Effector CD4-positive, alpha-beta T cell (primary cell): ENCODE results near the gene MIDN.

Experiments used
- DNase-seq: peaks from one replicate; pipeline ENCODE4 v3.0.0-alpha.2; 2020

The MIDN gene

GRCh38 chr19:1220976-1221903 is 27.1 kb upstream of the MIDN start:
- no peak for DNase-seq

- DNase-seq = no peak
These were observed 26.5 kb upstream of the MIDN start for GRCh38 chr19:1221904-1222255.

GRCh38 chr19:1222394-1222793 is 26.0 kb upstream of the MIDN start:
- no peak for DNase-seq

GRCh38 chr19:1223018-1223855 is 25.1 kb upstream of the MIDN start:
- DNase-seq = no peak

- DNase-seq = no peak
These were observed 24.1 kb upstream of the MIDN start for GRCh38 chr19:1224047-1224825.

GRCh38 chr19:1224847-1225246 is 23.5 kb upstream of the MIDN start:
- DNase-seq = no peak

GRCh38 chr19:1225440-1226226 is 22.8 kb upstream of the MIDN start:
- no peak for DNase-seq

GRCh38 chr19:1226227-1226518 is 22.2 kb upstream of the MIDN start:
- no peak for DNase-seq

GRCh38 chr19:1226522-1227303 is 21.7 kb upstream of the MIDN start:
- no peak for DNase-seq

- DNase-seq = no peak
These were observed 20.9 kb upstream of the MIDN start for GRCh38 chr19:1227304-1228054.

GRCh38 chr19:1228161-1228957 is 20.0 kb upstream of the MIDN start:
- DNase-seq = no peak

GRCh38 chr19:1229056-1229923 is 19.1 kb upstream of the MIDN start:
- DNase-seq = no peak

GRCh38 chr19:1229924-1230782 is 18.2 kb upstream of the MIDN start:
- no peak for DNase-seq

GRCh38 chr19:1230783-1231489 is 17.4 kb upstream of the MIDN start:
- DNase-seq = no peak

- DNase-seq = no peak
These were observed 16.4 kb upstream of the MIDN start for GRCh38 chr19:1231729-1232637.

- DNase-seq = no peak
These were observed 15.7 kb upstream of the MIDN start for GRCh38 chr19:1232652-1233072.
